Stomach (tissue), 4 donors: ENCODE results near the gene CXCR2.

ENCODE experiments used
- POLR2AphosphoS5 ChIP-seq, 3 donors: sonication (generic); formaldehyde crosslinking; IDR thresholded peaks; one replicate each; pipeline ENCODE4 v1.6.1; 2016; ENCODE audit warnings: antibody characterized with exemption in 3 of 3
- TF ChIP-seq, protein P1 (sequence below), 7 experiments: fragments of 450-650 bp in 4 of 7; fragments of 200-600 bp in 3 of 7; sonication (generic) in 3 of 7; IDR thresholded peaks; one replicate each; pipeline ENCODE4 v1.5.1; 2016 to 2019; ENCODE audit warnings: antibody characterized with exemption in 7 of 7, control low read depth in 2 of 7, mild to moderate bottlenecking in 1 of 7

DNA sequence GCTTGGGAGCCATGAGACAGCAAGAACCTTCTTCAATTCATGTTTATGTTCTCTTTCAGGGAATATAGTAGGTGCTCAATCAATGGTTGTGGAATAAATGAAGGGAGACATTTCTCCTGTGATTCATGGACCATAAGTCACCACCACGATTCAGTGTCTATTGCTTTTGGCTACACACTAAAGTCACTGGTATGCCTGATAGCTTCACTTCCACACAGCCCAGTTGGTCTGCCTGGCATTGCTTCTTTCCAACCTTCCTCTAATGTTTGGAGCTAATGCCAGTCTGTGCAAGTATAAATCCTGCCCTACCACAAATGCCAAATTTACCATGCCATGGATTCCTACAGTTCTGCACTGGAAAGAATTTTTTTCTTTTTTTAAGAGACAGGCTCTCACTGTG, 42.2 kb downstream of the CXCR2 start:
- TF ChIP-seq, protein P1, sequence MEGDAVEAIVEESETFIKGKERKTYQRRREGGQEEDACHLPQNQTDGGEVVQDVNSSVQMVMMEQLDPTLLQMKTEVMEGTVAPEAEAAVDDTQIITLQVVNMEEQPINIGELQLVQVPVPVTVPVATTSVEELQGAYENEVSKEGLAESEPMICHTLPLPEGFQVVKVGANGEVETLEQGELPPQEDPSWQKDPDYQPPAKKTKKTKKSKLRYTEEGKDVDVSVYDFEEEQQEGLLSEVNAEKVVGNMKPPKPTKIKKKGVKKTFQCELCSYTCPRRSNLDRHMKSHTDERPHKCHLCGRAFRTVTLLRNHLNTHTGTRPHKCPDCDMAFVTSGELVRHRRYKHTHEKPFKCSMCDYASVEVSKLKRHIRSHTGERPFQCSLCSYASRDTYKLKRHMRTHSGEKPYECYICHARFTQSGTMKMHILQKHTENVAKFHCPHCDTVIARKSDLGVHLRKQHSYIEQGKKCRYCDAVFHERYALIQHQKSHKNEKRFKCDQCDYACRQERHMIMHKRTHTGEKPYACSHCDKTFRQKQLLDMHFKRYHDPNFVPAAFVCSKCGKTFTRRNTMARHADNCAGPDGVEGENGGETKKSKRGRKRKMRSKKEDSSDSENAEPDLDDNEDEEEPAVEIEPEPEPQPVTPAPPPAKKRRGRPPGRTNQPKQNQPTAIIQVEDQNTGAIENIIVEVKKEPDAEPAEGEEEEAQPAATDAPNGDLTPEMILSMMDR (IDR thresholded peaks at IDR 0.05) = no peak
- no peak for TF ChIP-seq POLR2AphosphoS5 (IDR thresholded peaks at IDR 0.05)
